GM13976 (cell line): ENCODE measurements around the gene ROBO1.

Source experiments
- DNase-seq: peaks from one replicate; pipeline ENCODE4 v3.0.0; 2012; ENCODE audit warnings: low spot score
- in situ Hi-C: fragments of 300-500 bp; cut with MboI; formaldehyde crosslinking; loops from one replicate; pipeline ENCODE4 v1.12.0; 2022; ENCODE audit warnings: low sequenced_read_pairs, mixed read lengths, inconsistent platforms; ENCODE audit not compliant: unreplicated experiment
- TF ChIP-seq, protein P1 (sequence below): IDR thresholded peaks from 2 replicates; pipeline ENCODE4 v1.5.1; 2012; ENCODE audit warnings: borderline replicate concordance, mild to moderate bottlenecking; ENCODE audit not compliant: insufficient read depth; ENCODE audit errors: extremely low read depth, missing control alignments, control extremely low read depth

ROBO1 gene

DNA sequence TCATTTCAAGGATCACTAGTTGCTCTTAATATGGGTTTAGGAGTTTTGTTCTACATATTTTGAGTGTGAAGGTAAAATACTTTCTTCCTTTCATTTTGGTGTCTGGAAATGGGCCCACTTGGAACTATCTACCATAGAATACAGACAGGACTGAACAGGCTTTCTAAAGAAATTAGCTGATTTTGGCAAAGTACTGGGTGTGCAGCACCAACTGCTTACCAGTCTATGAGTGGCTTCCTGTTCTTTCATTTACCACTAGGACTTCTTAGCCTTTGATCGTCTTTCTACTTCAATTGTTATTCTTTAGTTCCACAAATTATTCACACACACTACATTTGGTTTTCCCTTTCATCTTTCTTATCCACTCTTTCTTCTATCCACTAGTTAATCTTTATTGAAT lies 1196.3 kb downstream of the ROBO1 start:
- TF ChIP-seq, protein P1, sequence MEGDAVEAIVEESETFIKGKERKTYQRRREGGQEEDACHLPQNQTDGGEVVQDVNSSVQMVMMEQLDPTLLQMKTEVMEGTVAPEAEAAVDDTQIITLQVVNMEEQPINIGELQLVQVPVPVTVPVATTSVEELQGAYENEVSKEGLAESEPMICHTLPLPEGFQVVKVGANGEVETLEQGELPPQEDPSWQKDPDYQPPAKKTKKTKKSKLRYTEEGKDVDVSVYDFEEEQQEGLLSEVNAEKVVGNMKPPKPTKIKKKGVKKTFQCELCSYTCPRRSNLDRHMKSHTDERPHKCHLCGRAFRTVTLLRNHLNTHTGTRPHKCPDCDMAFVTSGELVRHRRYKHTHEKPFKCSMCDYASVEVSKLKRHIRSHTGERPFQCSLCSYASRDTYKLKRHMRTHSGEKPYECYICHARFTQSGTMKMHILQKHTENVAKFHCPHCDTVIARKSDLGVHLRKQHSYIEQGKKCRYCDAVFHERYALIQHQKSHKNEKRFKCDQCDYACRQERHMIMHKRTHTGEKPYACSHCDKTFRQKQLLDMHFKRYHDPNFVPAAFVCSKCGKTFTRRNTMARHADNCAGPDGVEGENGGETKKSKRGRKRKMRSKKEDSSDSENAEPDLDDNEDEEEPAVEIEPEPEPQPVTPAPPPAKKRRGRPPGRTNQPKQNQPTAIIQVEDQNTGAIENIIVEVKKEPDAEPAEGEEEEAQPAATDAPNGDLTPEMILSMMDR = no peak
- DNase-seq = no peak

DNA sequence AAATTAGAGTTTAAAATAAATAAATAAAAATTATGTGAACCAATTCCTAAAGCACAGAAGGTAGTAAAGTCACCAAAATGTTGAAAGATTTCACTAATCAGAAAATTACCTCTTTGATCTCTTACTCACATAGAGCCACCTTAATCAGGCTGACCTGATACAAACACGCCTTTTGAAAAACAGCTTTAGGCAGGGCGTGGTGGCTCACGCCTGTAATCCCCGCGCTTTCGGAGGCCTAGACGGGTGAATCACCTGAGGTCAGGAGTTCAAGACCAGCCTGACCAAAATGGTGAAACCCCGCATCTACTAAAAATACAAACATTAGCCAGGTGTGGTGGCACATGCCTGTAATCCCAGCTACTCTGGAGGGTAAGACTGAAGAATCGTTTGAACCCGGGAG lies 1197.3 kb downstream of the ROBO1 start:
- no peak for DNase-seq
- TF ChIP-seq, protein P1 = no peak
- in situ Hi-C loops = no loop called here

More for the DNA sequence above, 1196.3 kb downstream of the ROBO1 start:
- in situ Hi-C loops = no loop called here

DNA sequence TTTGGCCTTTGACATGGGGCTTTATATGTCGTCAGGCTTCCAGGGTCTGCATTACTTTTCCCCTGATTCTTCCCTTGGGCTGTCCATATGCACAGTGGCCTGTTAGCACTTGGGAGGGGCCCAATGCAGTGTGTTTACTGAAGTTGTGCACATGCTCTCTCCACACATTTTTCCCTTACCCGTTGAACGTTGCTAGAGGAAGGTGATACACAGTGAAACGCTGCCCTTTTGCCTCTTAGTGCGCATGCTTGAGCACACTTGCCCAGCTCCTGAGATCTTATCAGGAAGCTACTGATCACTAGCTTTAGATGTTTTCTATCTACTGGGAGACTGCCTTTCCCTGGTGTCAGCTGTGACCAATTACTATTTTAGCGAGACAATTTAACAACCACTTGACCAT lies 1198.0 kb downstream of the ROBO1 start:
- no peak for DNase-seq
- in situ Hi-C loops = no loop called here
- TF ChIP-seq, protein P1 = no peak

DNA sequence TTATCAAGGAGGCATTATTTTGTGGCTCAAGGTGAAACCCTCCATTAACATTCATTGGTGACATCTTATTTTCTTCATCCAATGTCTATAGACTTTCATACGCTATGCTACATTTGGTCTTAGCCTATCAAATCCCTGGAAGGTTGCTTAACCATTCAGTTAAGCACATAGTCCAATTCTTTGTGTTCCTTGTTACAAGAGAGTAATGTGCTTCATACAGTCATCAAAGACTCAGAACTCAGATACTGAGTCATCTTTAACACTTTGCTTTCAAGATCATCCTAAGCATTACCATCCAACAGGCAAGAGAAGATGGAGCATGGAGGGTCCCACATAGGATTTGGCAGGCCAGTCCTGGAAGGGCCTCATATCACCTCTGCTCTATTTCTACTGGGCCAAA lies 1202.1 kb downstream of the ROBO1 start:
- in situ Hi-C loops = no loop called here
- TF ChIP-seq, protein P1 = no peak
- DNase-seq = no peak

DNA sequence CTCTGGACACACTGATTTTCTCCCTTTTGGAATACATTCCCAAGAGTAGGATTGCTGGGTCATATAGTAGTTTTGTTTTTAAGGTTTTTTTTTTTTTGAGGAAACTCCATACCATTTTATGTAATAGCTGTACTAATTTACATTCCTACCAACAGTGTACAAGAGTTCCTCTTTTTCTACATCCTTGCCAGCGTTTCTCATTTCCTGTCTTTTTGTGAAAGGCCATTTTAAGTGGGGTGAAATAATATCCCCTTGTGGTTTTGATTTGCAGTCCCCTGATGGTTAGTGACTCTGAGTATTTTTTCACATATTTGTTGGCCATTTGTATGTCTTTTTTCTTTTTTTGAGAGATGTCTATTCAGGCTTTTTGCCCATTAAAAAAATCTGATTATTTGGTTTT lies 1205.5 kb downstream of the ROBO1 start:
- no peak for DNase-seq
- in situ Hi-C loops = no loop called here
- TF ChIP-seq, protein P1 = no peak
